SK-N-SH treated with all-trans-retinoic acid at 6 μM for 48 hours (cell line): Measurements from ENCODE around the gene GABARAPL1.

Source experiments
- CSRNP3 ChIP-seq: fragments of 250-450 bp; sonication (Bioruptor Pico); IDR thresholded peaks from 2 replicates; pipeline ENCODE4 v1.5.1; 2021; ENCODE audit warnings: mild to moderate bottlenecking, moderate library complexity
- ESRRG ChIP-seq: fragments of 250-450 bp; sonication (Bioruptor Pico); IDR thresholded peaks from 2 replicates; pipeline ENCODE4 v1.6.1; 2021; ENCODE audit warnings: mild to moderate bottlenecking
- TOX ChIP-seq: fragments of 250-450 bp; sonication (Bioruptor Pico); IDR thresholded peaks from 2 replicates; pipeline ENCODE4 v1.8.0; 2021; ENCODE audit warnings: mild to moderate bottlenecking, moderate library complexity, borderline replicate concordance
- ZNF565 ChIP-seq: fragments of 450-650 bp; formaldehyde crosslinking; conservative IDR thresholded peaks from 2 replicates; pipeline ENCODE4 v1.5.0; 2020; ENCODE audit warnings: low read depth, mild to moderate bottlenecking, moderate library complexity

DNA sequence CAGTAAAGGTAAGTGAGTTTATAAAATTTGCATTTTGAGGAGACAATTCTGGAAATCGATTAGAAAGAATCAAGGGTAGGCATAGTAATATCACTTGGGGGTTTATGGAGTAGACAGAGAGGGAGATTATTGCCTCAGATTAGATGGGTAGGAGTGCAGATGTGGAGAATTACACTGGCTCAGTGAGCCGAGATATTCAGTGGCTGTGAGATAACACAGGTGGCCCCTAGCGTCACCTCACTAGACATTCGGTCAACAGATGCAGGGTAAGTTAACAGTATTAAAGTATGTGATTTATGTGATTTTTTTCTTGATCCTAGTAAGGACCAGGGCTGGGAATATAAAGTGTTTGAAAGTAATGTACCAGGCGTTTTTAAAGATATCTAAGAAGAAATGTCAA, 55.4 kb downstream of the GABARAPL1 start:
- TF ChIP-seq CSRNP3, result no peak
- no peak for TF ChIP-seq ESRRG (CRISPR knock-in tag)
- no peak for TF ChIP-seq TOX (CRISPR knock-in tag)
- TF ChIP-seq ZNF565, result no peak
